ENCODE results near the gene FGF18. TPM values are rescaled to one million over a fixed set of nuclear protein-coding genes. Genes with fewer than 3 reads are reported as not detected.
A peak's percentile ranks its signal among the peaks of the same experiment; 100 is the strongest.
"Not testable (repeated sequence)": the region's sequence is repeated elsewhere in the genome, so short reads cannot be mapped to it uniquely, and the experiment has no call there.

Gene FGF18
- total RNA-seq, 1 donor from 2014 or later, result 0.07 TPM

- no peak for DNase-seq (ENCODE audit: low read depth, low spot score)
These were observed 19.3 kb upstream of the FGF18 start for GRCh38 chr5:171400169-171400568.

- DNase-seq (ENCODE audit: low read depth, low spot score), result no peak
These were observed 18.1 kb upstream of the FGF18 start for GRCh38 chr5:171401167-171401947.

GRCh38 chr5:171402751-171403150, 16.7 kb upstream of the FGF18 start:
- DNase-seq (ENCODE audit: low read depth, low spot score), result not testable (repeated sequence)

- DNase-seq (ENCODE audit: low read depth, low spot score), result no peak
These were observed 13.8 kb upstream of the FGF18 start for GRCh38 chr5:171405615-171406014.

- no peak for DNase-seq (ENCODE audit: low read depth, low spot score)
These were observed 12.2 kb upstream of the FGF18 start for GRCh38 chr5:171407234-171407633.

- DNase-seq (ENCODE audit: low read depth, low spot score), result no peak
These were observed 10.0 kb upstream of the FGF18 start for GRCh38 chr5:171409164-171410136.

- no peak for DNase-seq (ENCODE audit: low read depth, low spot score)
These were observed 9.3 kb upstream of the FGF18 start for GRCh38 chr5:171410181-171410580.

GRCh38 chr5:171412186-171412585, 7.3 kb upstream of the FGF18 start:
- no peak for DNase-seq (ENCODE audit: low read depth, low spot score)

GRCh38 chr5:171413153-171413910, 6.1 kb upstream of the FGF18 start:
- no peak for DNase-seq (ENCODE audit: low read depth, low spot score)

- DNase-seq (ENCODE audit: low read depth, low spot score), result not testable (repeated sequence)
These were observed 5.5 kb upstream of the FGF18 start for GRCh38 chr5:171413993-171414392.

- DNase-seq (ENCODE audit: low read depth, low spot score), result no peak
These were observed 4.2 kb upstream of the FGF18 start for GRCh38 chr5:171415115-171415730.

- DNase-seq (ENCODE audit: low read depth, low spot score), result no peak
These were observed 3.0 kb upstream of the FGF18 start for GRCh38 chr5:171416160-171417049.

GRCh38 chr5:171418316-171418981, 998 bp upstream of the FGF18 start:
- DNase-seq (ENCODE audit: low read depth, low spot score), result peak; percentile 20

- no peak for DNase-seq (ENCODE audit: low read depth, low spot score)
These were observed 412 bp downstream of the FGF18 start for GRCh38 chr5:171419688-171420430.

- DNase-seq (ENCODE audit: low read depth, low spot score), result no peak
These were observed 1.2 kb downstream of the FGF18 start for GRCh38 chr5:171420431-171421241.

GRCh38 chr5:171421331-171422262, 2.1 kb downstream of the FGF18 start:
- no peak for DNase-seq (ENCODE audit: low read depth, low spot score)

GRCh38 chr5:171422495-171422894, 3.0 kb downstream of the FGF18 start:
- DNase-seq (ENCODE audit: low read depth, low spot score), result no peak
